Measurements from ENCODE around the gene CBARP. TPM values are rescaled to one million over a fixed set of nuclear protein-coding genes. Genes with fewer than 3 reads are reported as not detected.
A peak's percentile ranks its signal among the peaks of the same experiment; 100 is the strongest.

The CBARP gene
- total and polyA plus RNA-seq, 2 of the 13 experiments (the other 11 are each of a cell fraction or from before 2014, with no cell fraction given): 1.2 to 1.4 TPM

- TF ChIP-seq AFF4 (CRISPR knock-in tag; IDR thresholded peaks at IDR 0.05): 0 out of 2 replicates have a peak, but pooled peaks have one; percentile 64
- TF ChIP-seq KLF16 (CRISPR knock-in tag; IDR thresholded peaks at IDR 0.05): peak in 1 of 2 experiments; percentile 26; a peak in 1 of 4 replicates
- TF ChIP-seq HNF4G (IDR thresholded peaks at IDR 0.05; ENCODE audit: borderline replicate concordance, low read depth, low read length): peak; percentile 87
- peak; percentile 84; the same call in 1 of the 2 replicates for TF ChIP-seq HNF4G (CRISPR knock-in tag; IDR thresholded peaks at IDR 0.05; ENCODE audit: borderline replicate concordance, low read depth)
- TF ChIP-seq ZFP36L2 (CRISPR knock-in tag; IDR thresholded peaks at IDR 0.05): no peak
- peak; percentile 69; the same call in 1 of the 2 replicates for TF ChIP-seq YEATS4 (CRISPR knock-in tag; IDR thresholded peaks at IDR 0.05; ENCODE audit: borderline replicate concordance)
- TF ChIP-seq CCDC6 (CRISPR knock-in tag; IDR thresholded peaks at IDR 0.05): peak; percentile 79
- peak; percentile 25; the same call in 1 of the 2 replicates for TF ChIP-seq MAZ (IDR thresholded peaks at IDR 0.05; ENCODE audit: borderline replicate concordance, low read depth, low read length)
- peak; percentile 85 for TF ChIP-seq MAZ (CRISPR knock-in tag; IDR thresholded peaks at IDR 0.05; ENCODE audit: low read depth)
- peak; percentile 48; the same call in 1 of the 2 replicates for TF ChIP-seq CBFB (CRISPR knock-in tag; IDR thresholded peaks at IDR 0.05)
- TF ChIP-seq ZBTB20 (CRISPR knock-in tag; IDR thresholded peaks at IDR 0.05; ENCODE audit: borderline replicate concordance, low read depth): peak; percentile 75; the same call in 1 of the 2 replicates
- TF ChIP-seq, protein P1, sequence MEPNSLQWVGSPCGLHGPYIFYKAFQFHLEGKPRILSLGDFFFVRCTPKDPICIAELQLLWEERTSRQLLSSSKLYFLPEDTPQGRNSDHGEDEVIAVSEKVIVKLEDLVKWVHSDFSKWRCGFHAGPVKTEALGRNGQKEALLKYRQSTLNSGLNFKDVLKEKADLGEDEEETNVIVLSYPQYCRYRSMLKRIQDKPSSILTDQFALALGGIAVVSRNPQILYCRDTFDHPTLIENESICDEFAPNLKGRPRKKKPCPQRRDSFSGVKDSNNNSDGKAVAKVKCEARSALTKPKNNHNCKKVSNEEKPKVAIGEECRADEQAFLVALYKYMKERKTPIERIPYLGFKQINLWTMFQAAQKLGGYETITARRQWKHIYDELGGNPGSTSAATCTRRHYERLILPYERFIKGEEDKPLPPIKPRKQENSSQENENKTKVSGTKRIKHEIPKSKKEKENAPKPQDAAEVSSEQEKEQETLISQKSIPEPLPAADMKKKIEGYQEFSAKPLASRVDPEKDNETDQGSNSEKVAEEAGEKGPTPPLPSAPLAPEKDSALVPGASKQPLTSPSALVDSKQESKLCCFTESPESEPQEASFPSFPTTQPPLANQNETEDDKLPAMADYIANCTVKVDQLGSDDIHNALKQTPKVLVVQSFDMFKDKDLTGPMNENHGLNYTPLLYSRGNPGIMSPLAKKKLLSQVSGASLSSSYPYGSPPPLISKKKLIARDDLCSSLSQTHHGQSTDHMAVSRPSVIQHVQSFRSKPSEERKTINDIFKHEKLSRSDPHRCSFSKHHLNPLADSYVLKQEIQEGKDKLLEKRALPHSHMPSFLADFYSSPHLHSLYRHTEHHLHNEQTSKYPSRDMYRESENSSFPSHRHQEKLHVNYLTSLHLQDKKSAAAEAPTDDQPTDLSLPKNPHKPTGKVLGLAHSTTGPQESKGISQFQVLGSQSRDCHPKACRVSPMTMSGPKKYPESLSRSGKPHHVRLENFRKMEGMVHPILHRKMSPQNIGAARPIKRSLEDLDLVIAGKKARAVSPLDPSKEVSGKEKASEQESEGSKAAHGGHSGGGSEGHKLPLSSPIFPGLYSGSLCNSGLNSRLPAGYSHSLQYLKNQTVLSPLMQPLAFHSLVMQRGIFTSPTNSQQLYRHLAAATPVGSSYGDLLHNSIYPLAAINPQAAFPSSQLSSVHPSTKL (CRISPR knock-in tag; IDR thresholded peaks at IDR 0.05): peak; percentile 60; the same call in 1 of the 2 replicates
- TF ChIP-seq ZFP62 (CRISPR knock-in tag; IDR thresholded peaks at IDR 0.05): no peak
- TF ChIP-seq XRCC5 (optimal IDR thresholded peaks at IDR 0.05; ENCODE audit: low read length): peak; percentile 26
- TF ChIP-seq SOX5 (CRISPR knock-in tag; IDR thresholded peaks at IDR 0.05; ENCODE audit: borderline replicate concordance): peak; percentile 47; the same call in 1 of the 2 replicates
- TF ChIP-seq ZNF879 (CRISPR knock-in tag; IDR thresholded peaks at IDR 0.05): no peak
- TF ChIP-seq ARNT (IDR thresholded peaks at IDR 0.05): no peak
- peak; percentile 92 for TF ChIP-seq RXRA (CRISPR knock-in tag; IDR thresholded peaks at IDR 0.05)
- TF ChIP-seq PAX8 (CRISPR knock-in tag; IDR thresholded peaks at IDR 0.05; ENCODE audit: borderline replicate concordance): 0 out of 2 replicates have a peak, but pooled peaks have one; percentile 34
- peak; percentile 69; the same call in 1 of the 2 replicates for TF ChIP-seq MEIS2 (CRISPR knock-in tag; IDR thresholded peaks at IDR 0.05)
These were observed 21.5 kb upstream of the CBARP start (continued) for GRCh38 chr19:1259206-1259875.
